SK-N-SH (cell line): ENCODE results near the gene IL11. TPM values are rescaled to one million over a fixed set of nuclear protein-coding genes. Genes with fewer than 3 reads are reported as not detected.

Experiments used
- CTCF ChIA-PET: fragments of 300-600, 350-600 bp; formaldehyde crosslinking; extraction: SDS; loops from one replicate; lab custom pipeline; 2021; lab: Yijun Ruan, JAX
- POLR2A ChIA-PET: fragments of 350-600 bp; sonication (Branson Sonifier 250); formaldehyde crosslinking; extraction: SDS; loops from one replicate; lab custom pipeline; 2020; ENCODE audit warnings: antibody characterized with exemption, inconsistent platforms; lab: Yijun Ruan, JAX
- DNase-seq: peaks from one replicate; pipeline ENCODE4 v3.0.0; 2012
- H2AFZ ChIP-seq: fragments of 200-600 bp; sonication (generic); 2 replicates; pipeline ENCODE4 v1.8.1; 2016; ENCODE audit warnings: antibody characterized with exemption, mild to moderate bottlenecking, low read depth
- H3F3A ChIP-seq: fragments of 200-600 bp; sonication (generic); replicated peaks from 2 replicates; pipeline ENCODE3; 2016; ENCODE audit warnings: antibody characterized with exemption, mild to moderate bottlenecking; ENCODE audit not compliant: insufficient read depth
- H3K27ac ChIP-seq, 2 experiments: fragments of 200-500 bp in 1 of 2; fragments of 200-600 bp in 1 of 2; sonication (Bioruptor generic) in 1 of 2; sonication (generic), shearing (Covaris generic) in 1 of 2; 2 replicates each; pipeline versions ENCODE4 v1.5.1 to v1.6.1; 2014 to 2016; ENCODE audit warnings: low read depth in 2 of 2, inconsistent platforms in 1 of 2, low read length in 1 of 2, mild to moderate bottlenecking in 1 of 2, mixed read lengths in 1 of 2
- H3K27me3 ChIP-seq: fragments of 200-600 bp; sonication (generic), shearing (Covaris generic); 2 replicates; pipeline ENCODE4 v1.6.1; 2016; ENCODE audit warnings: mixed run types; ENCODE audit not compliant: insufficient read depth
- H3K36me3 ChIP-seq, 2 experiments: fragments of 200-500 bp in 1 of 2; fragments of 200-600 bp in 1 of 2; sonication (Bioruptor generic) in 1 of 2; sonication (generic) in 1 of 2; replicated peaks in 1 of 2; 2 replicates each; pipeline versions ENCODE3 to v1.5.1; 2014 to 2016; ENCODE audit warnings: low read length in 1 of 2, mild to moderate bottlenecking in 1 of 2; ENCODE audit not compliant: insufficient read depth in 2 of 2, control insufficient read depth in 1 of 2
- H3K4me1 ChIP-seq, 2 experiments: fragments of 200-500 bp in 1 of 2; fragments of 200-600 bp in 1 of 2; sonication (Bioruptor generic) in 1 of 2; sonication (generic), shearing (Covaris generic) in 1 of 2; 2 replicates each; pipeline versions ENCODE4 v1.5.1 to v1.6.1; 2014 to 2016; ENCODE audit warnings: low read depth in 1 of 2, low read length in 1 of 2, mixed run types in 1 of 2; ENCODE audit not compliant: insufficient read depth in 2 of 2, control insufficient read depth in 1 of 2
- H3K4me2 ChIP-seq: fragments of 200-600 bp; sonication (generic), shearing (Covaris generic); 2 replicates; pipeline ENCODE4 v1.6.1; 2017; ENCODE audit warnings: mixed run types
- H3K4me3 ChIP-seq, 2 experiments: fragments of 200-500 bp in 1 of 2; fragments of 200-600 bp in 1 of 2; sonication (Bioruptor generic) in 1 of 2; sonication (generic), shearing (Covaris generic) in 1 of 2; 2 replicates each; pipeline versions ENCODE4 v1.5.1 to v1.8.1; 2014 to 2016; ENCODE audit warnings: low read depth in 2 of 2, inconsistent platforms in 1 of 2, low read length in 1 of 2, mild to moderate bottlenecking in 1 of 2, mixed read lengths in 1 of 2, moderate library complexity in 1 of 2
- H3K79me2 ChIP-seq: fragments of 200-600 bp; sonication (generic); 2 replicates; pipeline ENCODE4 v1.8.1; 2017; ENCODE audit warnings: mild to moderate bottlenecking; ENCODE audit not compliant: insufficient read depth
- H3K9ac ChIP-seq: fragments of 200-600 bp; sonication (generic); 2 replicates; pipeline ENCODE4 v1.6.1; 2017; ENCODE audit warnings: mixed run types
- H3K9me2 ChIP-seq: fragments of 200-600 bp; sonication (generic); 2 replicates; pipeline ENCODE4 v1.6.1; 2017; ENCODE audit warnings: mixed run types
- H3K9me3 ChIP-seq: fragments of 200-600 bp; sonication (generic); 2 replicates; pipeline ENCODE4 v1.6.1; 2017; ENCODE audit warnings: mixed run types, mild to moderate bottlenecking, moderate library complexity
- H4K20me1 ChIP-seq: fragments of 200-600 bp; sonication (generic); 2 replicates; pipeline ENCODE4 v1.6.1; 2017; ENCODE audit warnings: mild to moderate bottlenecking, mixed run types; ENCODE audit not compliant: insufficient read depth
- EP300 ChIP-seq, 2 experiments: IDR thresholded peaks; 2 replicates each; pipeline versions ENCODE4 v1.4.0 to v1.6.1; 2012; ENCODE audit warnings: borderline replicate concordance in 1 of 2, low read depth in 1 of 2, low read length in 1 of 2
- FOSL2 ChIP-seq: IDR thresholded peaks from 2 replicates; pipeline ENCODE4 v1.4.0; 2012; ENCODE audit warnings: low read depth, mild to moderate bottlenecking, moderate library complexity, borderline replicate concordance
- GABPA ChIP-seq: IDR thresholded peaks from 2 replicates; pipeline ENCODE4 v1.4.0; 2012; ENCODE audit warnings: low read depth, mild to moderate bottlenecking
- GATA2 ChIP-seq: sonication (generic); formaldehyde crosslinking; IDR thresholded peaks from 2 replicates; pipeline ENCODE4 v1.5.0; 2020; ENCODE audit warnings: mild to moderate bottlenecking, missing genetic modification reagents
- JUND ChIP-seq: IDR thresholded peaks from 2 replicates; pipeline ENCODE4 v1.4.0; 2012
- NFIC ChIP-seq: IDR thresholded peaks from 2 replicates; pipeline ENCODE4 v1.4.0; 2012; ENCODE audit warnings: borderline replicate concordance
- POLR2AphosphoS5 ChIP-seq: IDR thresholded peaks from 2 replicates; pipeline ENCODE4 v1.6.1; 2012; ENCODE audit warnings: low read depth, low read length
- RFX5 ChIP-seq: IDR thresholded peaks from 2 replicates; pipeline ENCODE4 v1.6.1; 2012; ENCODE audit warnings: mild to moderate bottlenecking, improper control_type of control experiment, low read length
- RXRA ChIP-seq: IDR thresholded peaks from 2 replicates; pipeline ENCODE4 v1.4.0; 2012; ENCODE audit warnings: low read depth, mild to moderate bottlenecking, borderline replicate concordance
- SMC3 ChIP-seq: IDR thresholded peaks from 2 replicates; pipeline ENCODE4 v1.6.1; 2012; ENCODE audit warnings: low read depth, low read length, improper control_type of control experiment
- TAF1 ChIP-seq: IDR thresholded peaks from 2 replicates; pipeline ENCODE4 v1.6.1; 2012; ENCODE audit warnings: low read depth, mild to moderate bottlenecking, low read length, moderate library complexity, borderline replicate concordance
- YY1 ChIP-seq: IDR thresholded peaks from 2 replicates; pipeline ENCODE4 v1.4.0; 2012; ENCODE audit warnings: low read depth, mild to moderate bottlenecking
- WGBS: methylation state at CpG from one replicate; pipeline ENCODE4 v1.1.6; 2017; ENCODE audit warnings: low lambda C conversion rate; 5-methylcytosine and 5-hydroxymethylcytosine counted together
- polyA plus RNA-seq, 3 experiments: library from polyadenylated mRNA; depleted of rRNA; stranded (reverse); fragments of >200 nt; gene quantifications; 2 replicates each; pipeline ENCODE4 v1.2.3, GENCODE V29; 2012
- TF ChIP-seq, protein P1 (sequence below): fragments of 150-350 bp; IDR thresholded peaks from 2 replicates; pipeline ENCODE4 v1.6.1; 2016; ENCODE audit warnings: mild to moderate bottlenecking, low read depth, low read length
- TF ChIP-seq, protein P2 (sequence below): IDR thresholded peaks from 2 replicates; pipeline ENCODE4 v1.4.0; 2012; ENCODE audit warnings: low read depth

Gene IL11
- polyA plus RNA-seq, 1 of the 3 experiments (the other 2 are of a cell fraction): 13.2 TPM

DNA sequence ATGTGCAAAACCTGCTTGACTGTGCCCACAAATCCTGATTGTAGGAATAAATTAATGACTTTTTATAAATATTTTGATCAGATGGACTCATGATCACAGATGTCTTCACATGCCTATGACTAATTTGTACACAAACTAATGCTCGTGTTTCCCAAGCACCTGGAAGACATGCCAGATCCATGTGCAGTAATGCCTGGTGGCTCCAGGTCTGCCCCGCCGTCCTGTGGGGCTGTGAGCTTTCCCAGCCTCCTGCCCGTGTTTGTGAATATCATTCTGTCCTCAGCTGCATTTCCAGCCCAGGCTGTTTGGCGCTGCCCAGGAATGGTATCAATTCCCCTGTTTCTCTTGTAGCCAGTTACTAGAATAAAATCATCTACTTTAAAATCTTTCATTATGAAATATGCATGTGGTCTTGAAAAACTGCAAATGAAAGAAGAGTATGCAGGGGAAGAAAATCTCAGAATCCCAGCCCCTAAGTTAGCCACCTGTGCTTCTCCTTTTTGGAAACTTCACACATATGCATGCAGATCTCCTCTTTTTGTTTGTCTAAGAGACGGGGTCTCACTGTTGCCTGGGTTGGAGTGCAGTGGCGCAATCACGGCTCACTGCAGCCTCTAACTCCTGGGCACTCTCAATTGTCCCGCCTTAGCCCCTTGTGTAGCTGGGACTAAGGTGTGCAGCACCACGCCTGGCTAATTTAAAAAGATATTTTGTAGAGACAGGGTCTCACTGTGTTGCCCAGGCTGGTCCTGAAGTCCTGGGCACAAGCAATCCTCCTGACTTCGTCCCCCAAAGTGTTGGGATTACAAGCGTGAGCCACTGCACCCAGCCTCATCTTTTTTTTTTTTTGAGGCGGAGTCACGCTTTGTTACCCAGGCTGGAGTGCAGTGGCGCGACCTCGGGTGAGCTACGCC lies 21.7 kb upstream of the IL11 start (continued):
- no peak for TF ChIP-seq NFIC
- no peak for TF ChIP-seq RFX5
- TF ChIP-seq RXRA: no peak

DNA sequence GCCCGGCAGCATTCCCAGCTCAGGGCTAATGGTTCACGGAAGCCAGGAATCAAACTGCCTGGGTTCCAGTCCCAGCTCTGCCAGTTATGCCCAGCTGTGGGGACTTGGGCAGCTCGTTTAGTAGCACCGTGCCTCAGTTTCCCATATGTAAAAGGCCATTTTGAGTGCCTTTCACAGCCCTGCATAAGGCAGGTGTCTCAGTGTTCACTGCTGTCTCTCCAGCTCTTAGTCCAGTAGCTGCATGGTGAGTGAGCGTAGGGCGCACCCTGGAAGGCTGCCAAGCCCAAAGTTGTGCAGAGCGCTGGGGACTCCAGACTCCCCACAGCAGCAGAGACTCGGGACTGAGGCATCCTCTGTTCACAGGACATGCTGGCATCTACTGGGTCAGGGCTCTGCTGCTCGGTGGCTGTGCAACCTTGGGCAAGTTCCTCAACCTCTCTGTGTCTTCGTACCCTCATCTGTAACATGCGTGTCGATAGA lies 21.0 kb upstream of the IL11 start:
- Histone ChIP-seq H3K9ac (no peak overlapping the region), H3K4me1 (peaks cover 19 to 42% of the 10 kb centered on the region in 2 experiments; a peak in 3 of 4 replicates), H3K36me3 (peaks cover 42 to 43% of the 10 kb centered on the region in 2 experiments), H2AFZ (no peak overlapping the region), H3K27me3 (no peaks in the 10 kb centered on the region), H4K20me1 (peaks cover 62% of the 10 kb centered on the region), H3K79me2 (peaks cover 43% of the 10 kb centered on the region), H3K27ac (no peak overlapping the region), H3K4me2 (no peak overlapping the region), H3K4me3 (no peak overlapping the region), H3F3A (peaks cover 42% of the 10 kb centered on the region), H3K9me2 (no peaks in the 10 kb centered on the region), H3K9me3 (no peaks in the 10 kb centered on the region)
- ChIA-PET POLR2A (interaction anchor here (1.6 to 4.5 kb wide), 2 partner anchors 9 to 16 kb away, joined by 8 to 33 read pairs; partner anchors contain the start of gene UBE2S), CTCF (interaction anchor here (0.9 to 5.3 kb wide), 6 partner anchors 12 to 250 kb away, joined by 3 to 22 read pairs (median 4); no protein-coding TSS in a partner anchor)
- TF ChIP-seq EP300 (IDR thresholded peaks at IDR 0.05; ENCODE audit: borderline replicate concordance in 1 of 2, low read depth in 1 of 2, low read length in 1 of 2) (no peak), POLR2AphosphoS5 (peak; percentile 21)
- peak; percentile 33 for DNase-seq
- WGBS: 86% methylated on average over 11 of the region's 12 CpGs

DNA sequence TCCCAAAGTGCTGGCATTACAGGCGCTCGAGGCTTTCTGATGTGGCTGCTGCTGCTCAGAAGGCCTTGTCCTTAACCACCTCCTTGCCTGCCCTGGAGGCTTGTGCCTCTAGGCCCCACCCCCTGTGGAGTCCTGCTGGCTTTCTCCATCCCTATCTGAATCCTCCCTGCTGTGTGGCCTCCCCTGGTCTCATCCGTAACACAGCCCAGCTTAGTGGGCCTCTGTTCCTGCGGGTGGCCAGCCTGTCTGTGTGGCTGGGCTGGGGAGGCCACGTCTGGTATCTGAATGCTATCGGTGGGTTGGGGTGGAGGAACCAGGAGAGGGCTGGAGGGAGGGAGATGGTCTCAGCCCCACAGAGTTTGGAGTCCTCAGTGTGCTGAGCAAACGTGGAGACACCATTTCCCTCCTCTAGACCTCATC lies 20.2 kb upstream of the IL11 start:
- Histone ChIP-seq H3K4me2 (0 out of 2 replicates have a peak overlapping the region, but pooled peaks have one; percentile 100), H3K79me2 (peaks cover 48% of the 10 kb centered on the region)

More for the DNA sequence above, 20.2 kb upstream of the IL11 start:
- H4K20me1 ChIP-seq: peaks cover 65% of the 10 kb centered on the region
- WGBS: 86% methylated on average over 7 of the region's 7 CpGs
- no peaks in the 10 kb centered on the region for H3K9me2 ChIP-seq
- peaks cover 37% of the 10 kb centered on the region for H3F3A ChIP-seq
- ChIA-PET POLR2A (interaction anchor here (0.5 to 4.5 kb wide), 4 partner anchors 9 to 163 kb away, joined by 3 to 33 read pairs (median 6); partner anchors contain the start of gene UBE2S), CTCF (interaction anchor here (0.7 to 5.3 kb wide), 8 partner anchors 13 to 249 kb away, joined by 3 to 22 read pairs (median 4); no protein-coding TSS in a partner anchor)
- TF ChIP-seq FOSL2 (no peak), GATA2 (no peak), SMC3 (no peak), TAF1 (no peak), JUND (no peak), YY1 (no peak), GABPA (no peak)
- TF ChIP-seq, protein P1, sequence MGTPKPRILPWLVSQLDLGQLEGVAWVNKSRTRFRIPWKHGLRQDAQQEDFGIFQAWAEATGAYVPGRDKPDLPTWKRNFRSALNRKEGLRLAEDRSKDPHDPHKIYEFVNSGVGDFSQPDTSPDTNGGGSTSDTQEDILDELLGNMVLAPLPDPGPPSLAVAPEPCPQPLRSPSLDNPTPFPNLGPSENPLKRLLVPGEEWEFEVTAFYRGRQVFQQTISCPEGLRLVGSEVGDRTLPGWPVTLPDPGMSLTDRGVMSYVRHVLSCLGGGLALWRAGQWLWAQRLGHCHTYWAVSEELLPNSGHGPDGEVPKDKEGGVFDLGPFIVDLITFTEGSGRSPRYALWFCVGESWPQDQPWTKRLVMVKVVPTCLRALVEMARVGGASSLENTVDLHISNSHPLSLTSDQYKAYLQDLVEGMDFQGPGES: no peak
- TF ChIP-seq, protein P2, sequence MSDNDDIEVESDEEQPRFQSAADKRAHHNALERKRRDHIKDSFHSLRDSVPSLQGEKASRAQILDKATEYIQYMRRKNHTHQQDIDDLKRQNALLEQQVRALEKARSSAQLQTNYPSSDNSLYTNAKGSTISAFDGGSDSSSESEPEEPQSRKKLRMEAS: no peak
- no peak overlapping the region for H2AFZ ChIP-seq
- H3K27me3 ChIP-seq: no peaks in the 10 kb centered on the region
- no peak for DNase-seq
- H3K9ac ChIP-seq: no peak overlapping the region
- peaks cover 43 to 45% of the 10 kb centered on the region in 2 experiments for H3K36me3 ChIP-seq
- no peaks in the 10 kb centered on the region for H3K9me3 ChIP-seq
- no peak overlapping the region for H3K4me3 ChIP-seq
- H3K27ac ChIP-seq: peak overlapping the region in 1 of 2 experiments; percentile 11; a peak in 1 of 4 replicates
- peaks cover 19 to 42% of the 10 kb centered on the region in 2 experiments; a peak in 3 of 4 replicates for H3K4me1 ChIP-seq
